Smooth muscle cell (in vitro differentiated cells): ENCODE data around the gene SCUBE2. TPM values are rescaled to one million over a fixed set of nuclear protein-coding genes. Genes with fewer than 3 reads are reported as not detected.

Source experiments
- DNase-seq: peaks from one replicate; lab custom pipeline; 2025; ENCODE audit not compliant: unreplicated experiment; lab: John Stamatoyannopoulos, UW
- H2AFZ ChIP-seq: fragments of 200-600 bp; sonication (generic); 2 replicates; pipeline ENCODE4 v1.6.0; 2016; ENCODE audit warnings: antibody characterized with exemption, low read depth, mild to moderate bottlenecking
- H3F3A ChIP-seq: fragments of 200-600 bp; sonication (generic); 2 replicates; pipeline ENCODE4 v1.6.0; 2017; ENCODE audit warnings: antibody characterized with exemption, low read depth
- H3K27ac ChIP-seq: fragments of 200-600 bp; sonication (generic); 2 replicates; pipeline ENCODE4 v1.5.1; 2016; ENCODE audit warnings: low read depth, mild to moderate bottlenecking
- H3K27me3 ChIP-seq: fragments of 200-600 bp; sonication (generic); 2 replicates; pipeline ENCODE4 v1.6.1; 2016; ENCODE audit warnings: low read depth, mild to moderate bottlenecking
- H3K36me3 ChIP-seq: fragments of 200-600 bp; sonication (generic); 2 replicates; pipeline ENCODE4 v1.5.1; 2016; ENCODE audit warnings: low read depth
- H3K4me1 ChIP-seq: fragments of 200-600 bp; sonication (generic); 2 replicates; pipeline ENCODE4 v1.5.1; 2016; ENCODE audit warnings: low read depth
- H3K4me2 ChIP-seq: fragments of 200-600 bp; sonication (generic); 2 replicates; pipeline ENCODE4 v1.6.0; 2016; ENCODE audit warnings: mild to moderate bottlenecking
- H3K4me3 ChIP-seq: fragments of 200-600 bp; sonication (generic); 2 replicates; pipeline ENCODE4 v1.5.1; 2016; ENCODE audit warnings: mild to moderate bottlenecking
- H3K79me2 ChIP-seq: fragments of 200-600 bp; sonication (generic); 2 replicates; pipeline ENCODE4 v1.6.0; 2016; ENCODE audit warnings: low read depth, mild to moderate bottlenecking
- H3K9ac ChIP-seq: fragments of 200-600 bp; sonication (generic); 2 replicates; pipeline ENCODE4 v1.6.0; 2016; ENCODE audit warnings: low read depth
- H3K9me3 ChIP-seq: fragments of 200-600 bp; sonication (generic); replicated peaks from 2 replicates; pipeline ENCODE4 v1.5.1; 2016; ENCODE audit warnings: low read depth
- H4K20me1 ChIP-seq: fragments of 200-600 bp; sonication (generic); 2 replicates; pipeline ENCODE4 v1.6.0; 2016; ENCODE audit warnings: low read depth
- CTCF ChIP-seq: fragments of 200-600 bp; sonication (generic); IDR thresholded peaks from 2 replicates; pipeline ENCODE4 v1.5.1; 2017; ENCODE audit warnings: borderline replicate concordance, mild to moderate bottlenecking, antibody characterized with exemption; ENCODE audit not compliant: insufficient read depth, poor library complexity, severe bottlenecking
- WGBS: methylation state at CpG from one replicate; pipeline ENCODE4 v1.1.7; 2016; ENCODE audit warnings: low lambda C conversion rate; 5-methylcytosine and 5-hydroxymethylcytosine counted together
- polyA plus RNA-seq: library from polyadenylated mRNA; unstranded; fragments of >200 nt; fragmentation: Nextera tagmentation; extraction: Ambion mirVana; gene quantifications from 2 replicates; pipeline ENCODE4 v1.2.1, GENCODE V29; 2016
- total RNA-seq: library from RNA; depleted of rRNA; stranded (reverse); fragments of >200 nt; gene quantifications from 2 replicates; pipeline ENCODE4 v1.2.3, GENCODE V29; 2014

The SCUBE2 gene
- total and polyA plus RNA-seq, 2 experiments from 2014 or later, result 2.2 to 5.0 TPM

GRCh38 chr11:9016916-9017642, 74.3 kb downstream of the SCUBE2 start:
- peak overlapping the region; percentile 12 for H3K4me2 ChIP-seq

GRCh38 chr11:9015677-9016076, 75.7 kb downstream of the SCUBE2 start:
- Histone ChIP-seq H3K27me3 (no peaks in the 10 kb centered on the region), H4K20me1 (no peaks in the 10 kb centered on the region), H3K36me3 (no peaks in the 10 kb centered on the region), H3K9me3 (no peaks in the 10 kb centered on the region), H3K9ac (no peak overlapping the region), H3K4me1 (peaks cover 21% of the 10 kb centered on the region), H3K79me2 (no peaks in the 10 kb centered on the region), H2AFZ (no peak overlapping the region), H3K4me3 (no peak overlapping the region), H3K4me2 (peak overlapping the region; percentile 36), H3K27ac (no peak overlapping the region), H3F3A (no peaks in the 10 kb centered on the region)
- no peak for DNase-seq
- 28% methylated on average over 4 of the region's 4 CpGs for WGBS
- TF ChIP-seq CTCF, result peak; percentile 67

More at GRCh38 chr11:9016916-9017642, 74.3 kb downstream of the SCUBE2 start:
- H3K4me1 ChIP-seq, result peaks cover 21% of the 10 kb centered on the region
- no peaks in the 10 kb centered on the region for H3K27me3 ChIP-seq
- H3K4me3 ChIP-seq, result no peak overlapping the region
- H2AFZ ChIP-seq, result peak overlapping the region; percentile 41
- H4K20me1 ChIP-seq, result no peaks in the 10 kb centered on the region
- DNase-seq, result no peak
- peak overlapping the region; percentile 1 for H3K27ac ChIP-seq
- no peak overlapping the region for H3K9ac ChIP-seq
- H3F3A ChIP-seq, result no peaks in the 10 kb centered on the region
- no peak for TF ChIP-seq CTCF
- H3K36me3 ChIP-seq, result no peaks in the 10 kb centered on the region
- no peaks in the 10 kb centered on the region for H3K79me2 ChIP-seq
- 68% methylated on average over 6 of the region's 6 CpGs for WGBS
- H3K9me3 ChIP-seq, result no peaks in the 10 kb centered on the region

- WGBS, result 90% methylated on average over 3 of the region's 3 CpGs
Measured at GRCh38 chr11:9014826-9015225, 76.6 kb downstream of the SCUBE2 start.

More at GRCh38 chr11:9014826-9015225, 76.6 kb downstream of the SCUBE2 start:
- H3K4me3 ChIP-seq, result no peak overlapping the region
- H3K27me3 ChIP-seq, result no peaks in the 10 kb centered on the region
- H3K9ac ChIP-seq, result no peak overlapping the region
- no peak for DNase-seq
- no peaks in the 10 kb centered on the region for H3K79me2 ChIP-seq
- H3K27ac ChIP-seq, result no peak overlapping the region
- no peak for TF ChIP-seq CTCF
- no peaks in the 10 kb centered on the region for H4K20me1 ChIP-seq
- no peaks in the 10 kb centered on the region for H3F3A ChIP-seq
- H3K4me1 ChIP-seq, result peaks cover 21% of the 10 kb centered on the region
- H3K9me3 ChIP-seq, result no peaks in the 10 kb centered on the region
- H3K36me3 ChIP-seq, result no peaks in the 10 kb centered on the region
- no peak overlapping the region for H3K4me2 ChIP-seq
- H2AFZ ChIP-seq, result no peak overlapping the region
